Effector memory CD4-positive, alpha-beta T cell (primary cell): ENCODE measurements around the gene FOXJ3.

Source experiments
- DNase-seq, 3 donors: peaks; one replicate each; pipeline ENCODE4 v3.0.0-alpha.2; 2020
- H3K27ac ChIP-seq: 2 replicates; pipeline ENCODE4 v1.7.0; 2013; ENCODE audit warnings: mild to moderate bottlenecking, low read length, moderate library complexity; ENCODE audit not compliant: insufficient read depth, poor library complexity, severe bottlenecking
- H3K27me3 ChIP-seq: replicated peaks from 2 replicates; pipeline ENCODE4 v1.7.0; 2013; ENCODE audit warnings: mild to moderate bottlenecking, low read length; ENCODE audit not compliant: insufficient read depth, control insufficient read depth, poor library complexity, severe bottlenecking
- H3K36me3 ChIP-seq: 2 replicates; pipeline ENCODE4 v1.7.0; 2013; ENCODE audit warnings: mild to moderate bottlenecking, low read length, moderate library complexity; ENCODE audit not compliant: control insufficient read depth, insufficient read depth
- H3K4me1 ChIP-seq: 2 replicates; pipeline ENCODE4 v1.7.0; 2013; ENCODE audit warnings: low read length, mild to moderate bottlenecking; ENCODE audit not compliant: control insufficient read depth, insufficient read depth, poor library complexity, severe bottlenecking
- H3K4me3 ChIP-seq: 2 replicates; pipeline ENCODE4 v1.7.0; 2013; ENCODE audit warnings: low read length, low read depth, mild to moderate bottlenecking; ENCODE audit not compliant: insufficient read depth, poor library complexity, severe bottlenecking
- H3K9me3 ChIP-seq: 2 replicates; pipeline ENCODE4 v1.7.0; 2013; ENCODE audit warnings: mild to moderate bottlenecking, low read length, moderate library complexity; ENCODE audit not compliant: control insufficient read depth

FOXJ3 gene

DNA sequence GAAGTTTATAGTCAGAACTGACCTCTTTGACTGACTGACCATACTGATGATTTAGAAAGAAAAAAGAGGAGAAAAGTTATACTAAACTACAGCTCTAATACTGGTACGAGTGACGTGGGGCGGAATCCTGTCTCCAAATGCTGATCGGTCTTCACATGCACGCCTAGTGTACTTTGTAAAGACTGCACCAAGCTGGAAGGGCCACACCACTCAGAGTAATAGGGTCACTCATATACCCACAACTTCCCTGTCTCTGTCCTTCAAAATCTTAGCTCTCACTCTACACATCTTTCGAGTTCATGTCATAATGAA is 151.1 kb downstream of the FOXJ3 start:
- no peak overlapping the region for H3K4me3 ChIP-seq
- no peaks in the 10 kb centered on the region for H3K4me1 ChIP-seq
- no peaks in the 10 kb centered on the region for H3K9me3 ChIP-seq
- peaks cover 33% of the 10 kb centered on the region for H3K36me3 ChIP-seq
- DNase-seq = no peak
- H3K27me3 ChIP-seq = no peaks in the 10 kb centered on the region
- no peak overlapping the region for H3K27ac ChIP-seq

DNA sequence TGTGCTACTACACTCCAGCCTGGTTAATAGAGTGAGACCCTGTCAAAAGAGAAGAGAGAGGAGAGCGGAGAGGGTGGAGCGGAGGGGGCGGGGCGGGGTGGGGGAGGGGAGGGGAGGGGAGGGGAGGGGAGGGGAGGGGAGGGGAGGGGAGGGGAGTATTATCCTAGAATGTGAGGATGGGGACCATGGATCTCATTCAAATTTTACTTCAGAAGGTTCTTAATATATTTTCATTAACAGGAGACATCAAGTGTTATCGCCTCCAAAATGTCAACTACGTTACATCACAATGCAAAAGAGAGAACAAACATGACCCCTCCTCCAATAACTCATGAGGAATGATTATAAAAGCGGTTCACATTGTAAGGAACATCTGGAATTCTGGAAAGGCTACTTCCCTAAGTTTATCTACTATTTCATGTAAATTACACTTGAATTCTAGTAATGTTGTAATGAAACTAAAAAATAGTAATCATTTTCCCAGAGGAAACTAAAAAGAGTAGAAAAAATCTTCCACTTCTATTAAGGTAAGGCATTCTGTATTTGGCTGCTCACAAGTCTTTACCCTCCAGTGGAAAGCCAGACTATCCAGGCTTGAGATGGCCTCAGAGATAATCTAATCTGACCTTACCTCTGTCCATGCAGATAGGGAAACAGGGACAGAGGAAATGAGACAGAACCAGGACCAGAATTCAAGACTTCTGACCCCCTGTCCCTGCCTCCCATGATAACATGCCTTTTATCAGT is 151.7 kb downstream of the FOXJ3 start:
- Histone ChIP-seq H3K36me3 (peaks cover 33% of the 10 kb centered on the region), H3K27ac (no peak overlapping the region), H3K27me3 (no peaks in the 10 kb centered on the region), H3K4me3 (no peak overlapping the region), H3K4me1 (no peaks in the 10 kb centered on the region), H3K9me3 (no peaks in the 10 kb centered on the region)
- no peak for DNase-seq

DNA sequence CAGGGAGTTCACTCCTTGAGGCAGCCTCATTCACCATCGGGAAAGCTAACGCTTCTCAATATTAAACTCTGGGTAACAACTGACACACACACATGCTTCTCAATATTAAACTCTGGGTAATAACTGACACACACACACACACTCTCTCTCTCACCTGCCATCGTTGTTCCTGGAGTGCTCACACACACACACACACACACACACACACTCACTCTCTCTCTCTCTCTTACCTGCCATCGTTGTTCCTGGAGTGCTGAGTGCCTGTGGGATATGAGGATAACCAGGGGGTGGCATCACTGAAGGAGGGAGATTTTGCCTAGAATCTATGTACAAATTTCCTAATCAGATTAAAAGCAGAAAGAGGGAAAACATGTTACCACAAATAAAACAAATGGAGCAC is 153.3 kb downstream of the FOXJ3 start:
- no peak overlapping the region for H3K4me3 ChIP-seq
- peaks cover 33% of the 10 kb centered on the region for H3K36me3 ChIP-seq
- H3K27me3 ChIP-seq = no peaks in the 10 kb centered on the region
- H3K27ac ChIP-seq = no peak overlapping the region
- no peaks in the 10 kb centered on the region for H3K4me1 ChIP-seq
- no peak for DNase-seq
- H3K9me3 ChIP-seq = no peaks in the 10 kb centered on the region

DNA sequence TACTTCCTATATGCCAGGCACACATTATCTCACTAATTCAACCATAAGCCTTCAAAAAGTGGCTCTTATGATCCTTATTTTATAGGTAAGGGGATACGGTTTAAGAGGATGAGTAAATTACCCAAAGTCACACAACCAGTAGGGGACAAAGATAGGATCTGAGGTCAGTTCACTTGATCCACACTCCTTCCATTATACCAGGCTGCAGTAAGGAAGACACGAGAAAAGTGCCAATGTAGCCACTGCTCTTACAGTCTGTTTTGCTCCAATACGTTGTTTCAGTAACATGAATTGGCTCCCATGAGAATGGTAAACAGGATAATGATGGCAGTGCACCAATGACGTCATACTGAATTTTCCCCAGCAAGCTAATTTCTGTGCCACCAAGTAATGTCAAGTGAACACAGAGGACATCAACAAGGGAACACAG is 155.1 kb downstream of the FOXJ3 start:
- peaks cover 25% of the 10 kb centered on the region for H3K36me3 ChIP-seq
- no peaks in the 10 kb centered on the region for H3K4me1 ChIP-seq
- no peaks in the 10 kb centered on the region for H3K9me3 ChIP-seq
- H3K27me3 ChIP-seq = no peaks in the 10 kb centered on the region
- no peak overlapping the region for H3K27ac ChIP-seq
- no peak for DNase-seq
- H3K4me3 ChIP-seq = no peak overlapping the region

DNA sequence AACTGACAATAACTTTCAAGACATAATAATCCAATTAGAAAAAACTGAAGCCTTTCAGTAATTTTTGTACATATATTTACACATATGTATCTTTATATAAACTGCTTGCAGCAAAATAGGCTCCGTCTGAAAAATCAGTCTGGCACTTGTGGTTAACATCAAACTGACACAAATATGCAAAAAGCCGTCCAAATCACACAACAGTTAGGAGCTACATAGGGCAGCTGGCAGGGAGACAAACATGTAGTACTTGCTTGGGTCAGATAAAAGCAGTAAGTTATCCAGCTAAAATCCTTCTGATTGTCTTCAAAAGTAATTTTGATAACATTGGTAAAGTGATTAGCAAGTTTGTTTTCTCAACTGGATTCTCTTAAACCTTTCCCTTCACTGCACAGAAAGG is 155.8 kb downstream of the FOXJ3 start:
- Histone ChIP-seq H3K4me3 (no peak overlapping the region), H3K4me1 (no peaks in the 10 kb centered on the region), H3K9me3 (no peaks in the 10 kb centered on the region), H3K27ac (no peak overlapping the region), H3K27me3 (no peaks in the 10 kb centered on the region), H3K36me3 (peaks cover 25% of the 10 kb centered on the region)
- no peak for DNase-seq

DNA sequence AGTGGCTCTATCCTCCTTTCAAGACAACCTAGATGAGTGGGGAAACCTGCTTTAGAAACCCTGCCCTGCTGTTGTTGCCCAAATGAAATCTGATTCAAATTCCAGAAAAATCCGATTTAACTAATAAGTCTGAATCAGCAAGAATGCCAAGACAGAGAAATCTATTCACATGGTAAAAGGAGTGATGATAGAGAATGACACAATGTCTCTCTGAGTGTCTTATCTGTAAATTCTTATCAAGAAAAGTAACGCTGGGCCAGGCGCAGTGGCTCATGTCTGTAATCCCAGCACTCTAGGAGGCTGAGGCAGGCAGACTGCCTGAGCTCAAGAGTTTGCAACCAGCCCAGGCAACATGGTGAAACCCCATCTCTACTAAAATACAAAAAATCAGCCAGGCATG is 156.8 kb downstream of the FOXJ3 start:
- no peak for DNase-seq
- Histone ChIP-seq H3K36me3 (peaks cover 20% of the 10 kb centered on the region), H3K4me1 (no peaks in the 10 kb centered on the region), H3K27me3 (no peaks in the 10 kb centered on the region), H3K9me3 (no peaks in the 10 kb centered on the region), H3K4me3 (no peak overlapping the region), H3K27ac (no peak overlapping the region)

DNA sequence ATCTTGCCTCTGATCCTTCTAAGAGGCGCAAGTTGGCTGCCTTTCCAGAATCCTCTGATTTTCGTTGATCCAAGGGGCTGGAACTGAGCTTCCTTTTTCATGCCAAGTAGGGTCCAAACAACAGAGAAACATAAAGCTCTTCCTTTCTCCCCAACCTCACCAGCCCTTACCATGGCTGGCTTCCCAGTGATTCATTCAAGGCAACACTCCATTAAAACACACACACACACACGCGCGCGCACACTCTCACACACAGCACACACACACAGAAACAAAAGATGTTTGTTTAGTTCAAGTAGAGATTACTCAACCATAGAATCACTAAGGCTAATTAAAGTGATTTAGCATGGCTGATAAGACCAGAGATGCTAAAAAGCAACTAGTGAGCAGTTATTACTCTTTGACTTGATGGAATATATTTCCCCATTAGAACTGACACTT is 157.5 kb downstream of the FOXJ3 start:
- H3K36me3 ChIP-seq = peaks cover 20% of the 10 kb centered on the region
- H3K4me3 ChIP-seq = no peak overlapping the region
- H3K27ac ChIP-seq = no peak overlapping the region
- no peaks in the 10 kb centered on the region for H3K27me3 ChIP-seq
- no peaks in the 10 kb centered on the region for H3K9me3 ChIP-seq
- DNase-seq = no peak
- no peaks in the 10 kb centered on the region for H3K4me1 ChIP-seq

DNA sequence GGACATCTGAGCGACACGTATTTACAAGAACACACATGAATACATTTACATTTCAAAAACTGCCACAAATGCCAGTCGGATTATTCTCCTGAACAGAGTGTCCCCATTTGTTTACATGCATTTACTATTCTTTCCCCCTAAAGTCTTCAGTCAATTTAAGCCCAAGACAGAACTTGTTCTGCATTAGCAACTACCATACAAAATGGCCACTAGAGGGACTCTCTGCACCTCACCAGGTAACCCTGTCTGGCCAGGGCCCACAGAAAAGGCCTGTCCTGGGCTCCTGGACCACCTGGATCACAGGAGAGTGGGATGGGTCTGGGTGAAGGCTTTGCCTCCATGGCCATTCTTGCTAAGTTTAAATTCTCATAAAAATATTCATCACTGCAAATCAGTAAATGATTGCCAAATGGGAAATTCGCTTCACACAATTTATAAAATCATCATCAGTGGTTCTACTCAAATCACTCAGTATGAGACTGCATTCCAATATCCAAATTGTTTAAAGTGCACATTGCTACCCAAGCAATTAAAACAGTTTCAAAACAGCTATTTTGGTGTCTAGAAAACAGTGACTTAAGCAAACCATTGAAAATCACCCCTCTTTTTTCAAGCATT is 158.0 kb downstream of the FOXJ3 start:
- DNase-seq = no peak
- Histone ChIP-seq H3K27ac (no peak overlapping the region), H3K9me3 (no peaks in the 10 kb centered on the region), H3K36me3 (peaks cover 19% of the 10 kb centered on the region), H3K27me3 (no peaks in the 10 kb centered on the region), H3K4me3 (no peak overlapping the region), H3K4me1 (no peaks in the 10 kb centered on the region)

DNA sequence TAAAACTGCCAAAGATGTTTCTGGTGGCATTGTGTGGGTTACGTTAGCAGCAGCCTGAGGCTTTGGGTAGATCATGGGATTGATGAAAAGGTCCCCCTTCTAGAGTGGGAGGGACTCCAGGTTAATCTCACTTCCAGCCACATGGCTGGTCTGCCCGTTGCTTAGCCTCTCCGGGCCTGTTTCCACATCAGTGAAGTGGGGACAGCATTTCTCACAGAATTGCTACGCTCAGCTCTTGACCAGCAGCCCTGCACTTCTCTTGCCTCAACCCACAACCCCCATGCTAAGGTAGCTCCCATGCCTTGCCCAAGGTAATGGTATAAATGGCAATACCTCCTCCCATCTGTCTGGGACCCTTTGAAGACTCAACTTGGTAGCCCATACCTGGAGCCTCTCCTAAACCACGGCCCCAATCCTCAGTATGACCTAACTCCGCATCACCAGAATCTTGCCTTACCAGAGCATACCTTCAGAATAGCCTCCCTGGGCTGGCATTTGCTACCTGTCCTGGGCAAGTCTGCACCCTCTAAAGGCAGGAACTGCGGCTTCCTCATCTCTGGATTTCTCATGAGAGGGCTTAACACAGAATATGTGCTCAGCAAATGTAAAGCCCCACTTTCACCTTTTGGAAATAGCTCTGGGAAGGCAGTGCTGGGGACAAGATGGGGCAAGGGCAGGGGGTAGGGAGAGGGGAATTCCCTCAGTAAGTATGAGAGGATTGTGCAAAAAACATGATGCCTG is 159.6 kb downstream of the FOXJ3 start:
- no peak overlapping the region for H3K4me3 ChIP-seq
- H3K9me3 ChIP-seq = no peaks in the 10 kb centered on the region
- no peaks in the 10 kb centered on the region for H3K4me1 ChIP-seq
- DNase-seq = no peak
- no peaks in the 10 kb centered on the region for H3K27me3 ChIP-seq
- peaks cover 8% of the 10 kb centered on the region for H3K36me3 ChIP-seq
- H3K27ac ChIP-seq = no peak overlapping the region
